Astrocyte (in vitro differentiated cells and primary cell): ENCODE measurements around the gene PKP4.

Source experiments
- CTCF ChIP-seq: IDR thresholded peaks from 2 replicates; pipeline ENCODE4 v1.5.1; 2011; ENCODE audit warnings: low read depth, mild to moderate bottlenecking, inconsistent platforms, low read length, moderate library complexity; ENCODE audit not compliant: insufficient read depth
- EZH2 ChIP-seq: IDR thresholded peaks from 2 replicates; pipeline ENCODE4 v1.6.1; 2012; ENCODE audit warnings: mild to moderate bottlenecking, low read length, inconsistent platforms; ENCODE audit not compliant: insufficient read depth

- TF ChIP-seq CTCF: no peak
- no peak for TF ChIP-seq EZH2
Observed at GRCh38 chr2:158481116-158481515, 24.4 kb downstream of the PKP4 start.
